ENCODE results near the gene CCDC92B.
"Not testable (repeated sequence)": the region's sequence is repeated elsewhere in the genome, so short reads cannot be mapped to it uniquely, and the experiment has no call there.

DNA sequence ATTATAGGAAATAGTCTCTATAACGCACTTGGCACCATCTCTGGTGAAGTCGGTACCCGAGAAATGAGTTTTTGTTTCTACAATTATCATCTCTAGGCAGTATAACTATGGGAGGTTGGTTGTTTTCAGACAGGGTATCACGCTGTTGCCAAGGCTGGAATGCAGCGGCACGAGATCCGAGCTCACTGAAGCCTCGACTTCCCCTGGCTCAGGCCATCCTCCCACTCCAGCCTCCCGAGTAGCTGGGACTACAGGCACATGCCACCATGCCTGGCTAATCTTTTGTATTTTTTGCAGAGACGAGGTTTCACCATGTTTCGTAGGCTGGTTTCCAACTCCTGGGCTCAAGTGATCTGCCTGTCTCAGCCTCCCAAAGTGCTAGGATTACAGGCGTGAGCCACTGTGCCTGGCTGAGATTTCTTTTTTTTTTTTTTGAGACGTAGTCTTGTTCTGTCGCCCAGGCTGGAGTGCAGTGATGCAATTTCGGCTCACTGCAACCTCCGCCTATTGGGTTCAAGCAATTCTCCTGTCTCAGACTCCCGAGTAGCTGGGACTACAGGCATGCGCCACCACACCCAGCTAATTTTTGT is 50.1 kb downstream of the CCDC92B start:
- not testable (repeated sequence) for TF ChIP-seq CTCF (IDR thresholded peaks at IDR 0.05; ENCODE audit: low read depth, low read length); EZH2phosphoT487 (IDR thresholded peaks at IDR 0.05; ENCODE audit: low read depth)

Data from OCI-LY3 (cell line).